Peyer's patch (tissue), 4 donors: ENCODE measurements around the gene PTRHD1. TPM values are rescaled to one million over a fixed set of nuclear protein-coding genes. Genes with fewer than 3 reads are reported as not detected.

Experiments
- DNase-seq, 3 donors: peaks; one replicate each; pipeline ENCODE4 v3.0.0-alpha.2; 2017 to 2019
- H3K27ac ChIP-seq, 4 donors: fragments of 200-600 bp; sonication (generic); one replicate each; pipeline ENCODE4 v1.5.1; 2016 to 2019
- H3K27me3 ChIP-seq, 2 donors: fragments of 200-600 bp; sonication (generic); one replicate each; pipeline ENCODE4 v1.5.1; 2019
- H3K36me3 ChIP-seq, 3 donors: fragments of 200-600 bp; sonication (generic); one replicate each; pipeline ENCODE4 v1.5.1; 2016 to 2019
- H3K4me1 ChIP-seq, 4 donors: fragments of 200-600 bp; sonication (generic); one replicate each; pipeline ENCODE4 v1.5.1; 2016 to 2019
- H3K4me3 ChIP-seq, 4 donors: fragments of 200-600 bp; sonication (generic); 1 replicate in 3 of 4; 2 replicates in 1 of 4; pipeline ENCODE4 v1.5.1; 2016 to 2019; ENCODE audit warnings: mild to moderate bottlenecking in 1 of 4
- H3K9me3 ChIP-seq, 4 donors: fragments of 200-600 bp; sonication (generic); one replicate each; pipeline ENCODE4 v1.5.1; 2016 to 2019; ENCODE audit warnings: mild to moderate bottlenecking in 1 of 4
- CTCF ChIP-seq, 6 experiments: fragments of 450-650 bp in 4 of 6; fragments of 200-600 bp in 2 of 6; sonication (generic) in 1 of 6; IDR thresholded peaks; one replicate each; pipeline ENCODE4 v1.5.1; 2017 to 2019; ENCODE audit warnings: antibody characterized with exemption in 6 of 6, mild to moderate bottlenecking in 3 of 6, moderate library complexity in 1 of 6
- POLR2A ChIP-seq, 2 donors: fragments of 450-650 bp; IDR thresholded peaks; one replicate each; pipeline ENCODE4 v1.5.1; 2017; ENCODE audit warnings: antibody characterized with exemption in 2 of 2, mild to moderate bottlenecking in 2 of 2, moderate library complexity in 2 of 2
- total RNA-seq, 4 donors: library from RNA; depleted of rRNA; stranded (reverse); fragments of >200 nt; gene quantifications; one replicate each; pipeline ENCODE4 v1.1.0, GENCODE V29; 2016

The PTRHD1 gene
- total RNA-seq, 4 donors from 2014 or later: 19.9 to 38.7 (median 21.2) TPM

GRCh38 chr2:24827321-24828237, 34.4 kb upstream of the PTRHD1 start:
- Histone ChIP-seq H3K4me1 (peaks cover 0 to 8% (median 0%) of the 10 kb centered on the region in 4 donors), H3K27me3 (no peaks in the 10 kb centered on the region), H3K4me3 (no peak overlapping the region), H3K9me3 (no peaks in the 10 kb centered on the region), H3K36me3 (peaks cover 0 to 4% (median 0%) of the 10 kb centered on the region in 3 donors), H3K27ac (no peak overlapping the region)
- DNase-seq: peak; percentile 74 to 92 (median 75)
- TF ChIP-seq POLR2A (IDR thresholded peaks at IDR 0.05) (no peak), CTCF (IDR thresholded peaks at IDR 0.05) (peak; percentile 58 to 91 (median 84))

- Histone ChIP-seq H3K36me3 (peaks cover 0 to 5% (median 0%) of the 10 kb centered on the region in 3 donors), H3K27ac (no peak overlapping the region), H3K9me3 (no peaks in the 10 kb centered on the region), H3K4me1 (peaks cover 0 to 8% (median 0%) of the 10 kb centered on the region in 4 donors), H3K27me3 (no peaks in the 10 kb centered on the region), H3K4me3 (no peak overlapping the region)
- no peak for DNase-seq
- TF ChIP-seq POLR2A (IDR thresholded peaks at IDR 0.05) (no peak), CTCF (IDR thresholded peaks at IDR 0.05) (no peak)
Measured at GRCh38 chr2:24826773-24827145, 33.6 kb upstream of the PTRHD1 start.

- H3K9me3 ChIP-seq: no peaks in the 10 kb centered on the region
- H3K4me1 ChIP-seq: peaks cover 0 to 8% (median 0%) of the 10 kb centered on the region in 4 donors
- H3K27me3 ChIP-seq: no peaks in the 10 kb centered on the region
- H3K36me3 ChIP-seq: peaks cover 0 to 11% (median 0%) of the 10 kb centered on the region in 3 donors
- DNase-seq: peak in 2 of 3 donors; percentile 42
- no peak overlapping the region for H3K27ac ChIP-seq
- H3K4me3 ChIP-seq: no peak overlapping the region
- TF ChIP-seq CTCF (IDR thresholded peaks at IDR 0.05) (no peak), POLR2A (IDR thresholded peaks at IDR 0.05) (no peak)
Measured at GRCh38 chr2:24825883-24826772, 32.9 kb upstream of the PTRHD1 start.

- Histone ChIP-seq H3K36me3 (peaks cover 0 to 20% (median 0%) of the 10 kb centered on the region in 3 donors), H3K9me3 (no peaks in the 10 kb centered on the region), H3K27me3 (no peaks in the 10 kb centered on the region), H3K27ac (no peak overlapping the region), H3K4me3 (no peak overlapping the region), H3K4me1 (peaks cover 0 to 8% (median 0%) of the 10 kb centered on the region in 4 donors)
- TF ChIP-seq CTCF (IDR thresholded peaks at IDR 0.05) (peak in 5 of 6 experiments; percentile 20 to 47 (median 41)), POLR2A (IDR thresholded peaks at IDR 0.05) (no peak)
- DNase-seq: peak in 2 of 3 donors; percentile 40 to 63
Measured at GRCh38 chr2:24824966-24825882, 32.0 kb upstream of the PTRHD1 start.
